NCI-H2029 (cell line): ENCODE results near the gene RMND5A.

Experiments used
- DNase-seq: peaks from one replicate; lab custom pipeline; 2025; lab: John Stamatoyannopoulos, UW

RMND5A gene

GRCh38 chr2:86791573-86791972, 71.5 kb downstream of the RMND5A start:
- no peak for DNase-seq

DNA sequence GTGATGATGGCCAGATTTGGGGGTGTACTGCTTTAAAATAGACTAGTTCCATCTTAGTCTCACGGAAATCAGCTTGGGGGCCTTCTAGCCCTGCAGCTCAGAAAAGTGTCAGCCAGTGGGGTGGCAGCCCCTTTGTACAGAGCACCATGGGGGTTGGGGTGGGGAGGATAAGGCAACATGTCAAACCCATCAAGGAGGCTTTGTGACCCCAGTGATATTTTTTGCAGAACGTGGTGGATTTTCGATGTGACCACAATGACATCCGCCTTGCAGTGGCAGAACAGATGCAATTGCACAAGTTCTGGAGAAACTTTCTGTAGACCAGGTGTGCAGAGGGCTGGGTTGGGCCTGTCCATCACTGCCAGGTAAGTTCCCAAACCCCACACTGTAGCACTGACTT, 73.7 kb downstream of the RMND5A start:
- DNase-seq, result no peak

DNA sequence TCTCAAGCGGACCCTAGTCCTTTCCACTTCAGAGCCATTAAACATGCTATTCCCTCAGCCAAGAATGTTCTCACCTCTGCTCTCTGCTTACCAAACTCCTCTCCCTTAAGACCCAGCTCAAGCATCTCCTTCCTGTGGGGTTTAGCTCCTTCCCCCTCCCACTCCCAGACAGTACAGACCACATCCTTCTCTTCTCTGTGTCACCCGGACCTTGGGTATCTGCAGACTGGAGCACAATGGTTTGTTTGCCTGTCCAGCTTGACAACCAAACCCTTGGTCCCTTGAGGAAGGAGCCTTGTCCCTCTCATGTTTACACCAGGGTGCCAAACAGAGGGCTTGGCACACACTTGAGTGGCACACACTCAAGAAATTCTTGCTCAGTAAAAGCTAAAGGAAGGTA, 74.8 kb downstream of the RMND5A start:
- DNase-seq, result no peak

DNA sequence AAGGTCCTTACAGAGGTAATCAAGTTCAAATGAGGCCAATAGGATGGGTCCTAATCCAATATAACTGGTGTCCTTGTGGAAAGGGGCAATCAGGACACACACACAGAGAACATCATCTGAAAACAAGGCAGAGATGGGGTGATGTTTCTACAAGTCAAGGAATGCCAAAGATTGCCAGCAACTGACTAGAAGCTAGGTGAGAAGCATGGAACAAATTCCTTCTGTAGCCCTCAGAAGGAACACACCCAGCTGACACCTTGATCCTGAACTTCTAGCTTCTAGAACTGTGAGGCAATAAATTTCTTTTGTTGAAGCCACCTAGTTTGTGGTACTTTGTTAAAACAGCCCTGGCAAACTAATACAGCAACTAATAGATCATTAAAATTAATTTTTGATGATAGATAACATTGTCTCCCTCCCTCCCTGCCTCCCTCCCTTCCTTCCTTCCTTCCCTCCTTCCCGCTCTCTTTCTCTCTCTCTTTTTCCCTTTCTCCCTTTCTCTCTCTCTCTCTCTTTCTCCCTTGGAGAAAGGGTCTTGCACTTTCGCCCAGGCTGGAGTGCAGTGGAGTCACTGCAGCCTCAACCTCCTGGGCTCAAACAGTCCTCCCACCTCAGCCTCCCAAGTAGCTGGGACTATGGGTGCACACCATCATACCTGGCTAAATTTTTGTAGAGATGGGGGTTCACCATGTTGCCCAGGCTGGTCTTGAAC, 80.9 kb downstream of the RMND5A start:
- no peak for DNase-seq

- no peak for DNase-seq
Observed at GRCh38 chr2:86806059-86806857, 86.2 kb downstream of the RMND5A start.

- no peak for DNase-seq
Observed at GRCh38 chr2:86807133-86807467, 87.0 kb downstream of the RMND5A start.

DNA sequence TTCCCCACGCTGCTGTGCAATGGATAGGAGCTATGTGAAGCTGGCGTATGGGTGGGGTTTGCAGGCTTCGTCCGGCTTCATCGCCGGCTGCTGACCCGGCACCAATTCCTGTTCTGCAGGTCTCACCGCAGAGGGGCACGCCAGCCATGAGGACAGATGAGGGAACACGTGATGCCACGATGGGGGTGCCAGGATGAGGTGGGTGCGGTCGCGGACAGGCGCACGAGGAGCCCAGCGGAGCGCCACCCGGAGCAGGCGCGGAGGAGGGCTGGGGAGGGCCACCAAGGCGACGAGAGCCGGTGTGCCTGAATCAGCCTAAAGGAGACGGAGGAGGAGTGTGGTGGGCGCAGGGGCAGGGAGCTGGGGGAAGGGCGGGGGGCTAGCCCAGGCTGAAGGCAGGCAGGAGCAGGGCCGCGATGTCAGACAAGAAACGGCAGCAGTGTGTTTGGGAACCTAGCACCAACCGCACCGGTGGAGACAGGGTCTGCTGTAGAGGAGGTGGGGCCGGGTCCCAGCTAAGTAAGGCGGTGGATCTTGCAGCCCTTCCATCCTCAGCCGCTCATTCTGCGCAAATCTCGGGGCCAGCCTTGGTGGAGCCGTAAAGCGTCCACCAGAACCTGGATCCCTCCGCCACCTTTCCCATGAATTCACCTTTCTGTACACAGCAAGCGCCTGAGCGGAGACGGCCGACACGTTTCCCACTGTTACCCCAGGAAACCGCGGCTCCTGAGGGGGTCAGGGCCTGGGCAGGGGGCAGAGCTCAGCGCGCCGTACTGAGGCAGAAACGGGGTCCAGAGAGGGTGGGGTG, 87.6 kb downstream of the RMND5A start:
- DNase-seq, result peak; percentile 37

DNA sequence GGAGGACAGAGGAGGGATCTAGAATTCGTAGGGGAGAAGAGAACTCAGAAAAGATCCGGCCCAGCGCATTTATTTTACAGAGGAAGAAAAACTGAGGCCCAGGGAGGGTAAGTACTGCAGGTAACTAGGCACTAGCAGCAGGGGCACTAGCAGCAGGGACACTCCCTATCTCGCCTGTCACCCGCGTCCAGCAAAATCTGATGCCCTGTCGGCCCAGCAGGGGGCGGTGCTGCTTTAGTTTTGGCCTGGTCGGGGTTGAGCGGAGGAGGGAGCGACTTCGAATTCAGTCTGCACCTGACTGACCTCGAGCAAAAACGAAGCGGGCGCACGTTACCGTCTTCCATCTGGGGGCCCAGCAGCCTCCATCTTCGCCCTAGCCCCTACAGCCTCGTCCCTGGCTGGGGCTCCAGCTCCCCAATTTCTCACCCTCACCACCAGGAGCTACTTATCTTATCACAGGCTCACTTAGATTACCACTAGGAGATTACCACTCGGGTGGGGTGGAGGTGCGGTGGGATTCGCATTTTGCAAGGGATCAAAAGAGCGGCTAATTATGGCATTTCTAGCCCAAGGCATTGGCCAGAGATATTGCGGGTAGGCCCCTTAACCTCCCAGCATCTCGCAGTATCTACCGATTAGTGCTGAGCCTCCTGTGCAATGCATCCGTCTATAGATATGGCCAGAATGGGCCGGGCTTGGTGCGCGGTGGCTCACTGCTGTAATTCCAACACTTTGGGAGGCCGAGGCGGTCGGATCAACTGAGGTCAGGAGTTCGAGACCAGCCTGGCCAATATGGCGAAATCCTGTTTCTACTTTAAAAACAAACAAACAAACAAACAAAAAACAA, 88.4 kb downstream of the RMND5A start:
- DNase-seq, result peak; percentile 65

DNA sequence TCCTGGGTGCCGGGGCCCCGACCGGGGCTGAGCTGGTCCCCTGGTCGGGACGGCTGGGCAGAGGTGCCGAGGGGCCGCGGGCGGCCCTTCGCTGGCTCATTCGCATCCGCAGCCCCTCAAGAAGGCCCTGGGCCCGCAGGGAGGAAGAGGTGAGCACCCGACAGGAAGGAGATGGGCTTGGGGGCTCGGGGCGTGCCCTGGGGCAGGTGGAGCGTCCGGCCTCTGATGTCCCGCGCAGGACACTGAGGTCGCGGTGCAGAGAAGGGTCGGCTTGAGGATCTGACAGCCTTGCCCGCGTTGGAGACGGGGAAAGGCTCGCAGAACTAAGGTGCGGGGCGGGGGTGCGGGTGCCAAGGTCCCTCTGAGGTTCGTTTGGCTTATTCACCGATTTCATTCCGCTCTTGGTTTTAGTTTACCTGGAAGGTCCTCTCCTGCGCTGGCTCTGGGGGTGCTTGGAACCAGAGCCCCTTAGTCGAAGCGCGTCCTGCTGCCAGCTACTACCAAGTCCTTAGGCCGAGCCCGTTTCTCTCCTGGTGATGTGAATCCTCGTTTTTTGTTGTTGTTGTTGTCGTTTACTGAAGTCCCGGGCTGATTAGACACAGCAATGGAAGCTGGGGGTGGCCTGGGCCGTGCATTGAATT, 89.5 kb downstream of the RMND5A start:
- DNase-seq, result no peak

GRCh38 chr2:86815611-86816010, 95.5 kb downstream of the RMND5A start:
- no peak for DNase-seq

GRCh38 chr2:86818114-86818801, 98.2 kb downstream of the RMND5A start:
- DNase-seq, result no peak

- DNase-seq, result no peak
Observed at GRCh38 chr2:86818957-86819356, 98.9 kb downstream of the RMND5A start.

DNA sequence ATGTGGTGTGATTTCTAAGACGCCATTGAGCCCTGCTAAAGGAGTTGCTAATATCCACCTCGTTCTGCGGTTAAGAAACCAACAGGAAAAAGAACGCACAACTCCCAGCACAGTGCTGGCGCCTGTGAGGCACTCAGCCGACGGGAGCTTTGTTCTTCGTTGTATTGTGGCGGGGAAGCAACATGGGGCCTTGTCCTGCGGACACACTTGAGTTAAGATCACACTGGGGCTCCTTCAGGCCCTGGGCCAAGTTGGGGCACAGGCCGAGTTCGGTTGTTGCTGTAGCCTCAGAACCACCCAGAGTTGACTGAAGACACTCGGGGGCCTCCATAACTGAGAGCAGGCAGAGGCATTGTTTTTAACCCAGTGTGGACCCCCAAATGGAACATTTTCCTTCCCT, 101.2 kb downstream of the RMND5A start:
- DNase-seq, result no peak

DNA sequence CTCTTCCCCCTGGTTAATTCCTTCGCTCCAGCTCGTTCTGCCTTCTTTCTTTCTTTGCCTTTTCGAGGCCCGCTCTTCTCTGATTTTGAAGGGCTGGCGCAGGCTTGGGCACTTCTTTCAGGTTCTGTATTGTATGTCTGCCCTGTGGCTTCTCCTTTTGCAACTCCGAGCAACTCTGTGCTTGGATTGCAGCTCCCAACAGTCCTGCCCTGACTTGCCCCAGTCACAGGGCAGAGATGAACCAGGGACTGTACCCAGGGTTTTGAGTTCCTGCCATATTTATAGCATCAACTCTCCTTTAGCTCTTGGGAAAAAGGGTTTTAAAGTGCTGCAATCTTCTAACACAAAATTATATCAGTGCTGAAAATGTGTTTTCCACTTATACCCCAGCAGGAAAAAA, 101.8 kb downstream of the RMND5A start:
- no peak for DNase-seq

DNA sequence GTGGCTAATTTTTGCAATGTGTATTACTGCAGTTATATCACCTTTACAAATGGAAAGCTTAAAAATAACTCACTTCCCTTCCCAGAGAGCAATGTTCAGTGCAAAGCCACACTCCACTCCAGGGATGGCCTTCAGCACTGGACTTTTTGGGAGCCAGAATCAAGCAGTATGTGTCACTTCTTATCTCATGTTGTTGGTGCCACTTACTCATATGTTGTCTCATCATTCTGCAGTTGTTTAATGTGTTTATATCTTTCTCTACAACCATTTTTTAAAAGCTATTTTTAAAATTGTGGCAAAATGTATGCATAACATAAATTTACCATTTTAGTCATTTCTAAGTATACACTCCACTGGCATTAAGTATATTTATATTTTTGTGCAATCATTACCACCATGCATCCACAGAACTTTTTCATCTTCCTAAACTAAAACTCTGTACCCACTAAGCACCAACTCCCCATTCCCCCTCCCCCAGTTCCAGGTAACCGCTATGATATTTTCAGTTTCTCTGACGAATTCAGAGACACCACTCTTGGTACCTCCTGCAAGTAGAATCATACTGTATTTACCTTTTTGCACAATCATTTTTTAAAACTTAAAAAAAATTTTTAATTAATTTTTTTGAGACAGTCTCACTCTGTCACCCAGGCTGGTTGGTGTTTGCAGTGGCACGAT, 102.7 kb downstream of the RMND5A start:
- DNase-seq, result no peak

DNA sequence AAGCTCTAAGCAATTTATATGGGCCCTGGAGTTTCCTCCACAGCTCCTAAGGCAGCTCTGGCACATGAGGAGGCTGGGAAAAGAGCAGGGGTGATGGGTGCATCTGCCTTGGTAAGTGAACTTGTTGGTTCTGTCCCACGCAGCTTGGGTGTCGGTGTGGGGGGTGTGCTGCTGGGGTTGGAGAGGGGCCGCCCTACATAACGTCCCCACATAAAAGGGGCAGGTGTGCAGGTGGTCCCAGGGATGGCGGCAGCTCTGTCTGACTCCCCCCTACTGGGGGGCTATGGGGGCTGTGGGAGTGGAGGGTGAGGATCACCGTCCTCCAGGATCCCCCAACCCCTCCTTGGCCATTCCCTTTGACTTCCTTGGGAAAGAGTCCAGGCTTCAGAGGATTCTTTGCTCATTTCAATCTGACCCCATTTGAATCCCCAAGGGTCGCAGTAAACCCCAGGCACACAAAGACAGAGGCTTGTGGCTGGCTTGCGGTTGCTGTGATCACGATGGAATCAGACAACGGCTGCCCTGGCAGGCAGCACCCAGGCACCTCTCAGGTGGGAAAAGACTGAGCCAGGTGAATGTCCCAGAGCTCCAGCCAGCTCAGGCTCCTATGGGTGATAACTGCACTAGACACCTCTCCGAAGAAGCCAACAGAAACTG, 105.1 kb downstream of the RMND5A start:
- DNase-seq, result no peak

- DNase-seq, result no peak
Observed at GRCh38 chr2:86825693-86826381, 105.7 kb downstream of the RMND5A start.

- DNase-seq, result no peak
Observed at GRCh38 chr2:86826951-86827350, 106.9 kb downstream of the RMND5A start.
